ENCODE measurements around the gene FNDC3B. TPM values are rescaled to one million over a fixed set of nuclear protein-coding genes. Genes with fewer than 3 reads are reported as not detected.

FNDC3B gene
- total RNA-seq, 1 donor from 2014 or later = 9.3 TPM

DNA sequence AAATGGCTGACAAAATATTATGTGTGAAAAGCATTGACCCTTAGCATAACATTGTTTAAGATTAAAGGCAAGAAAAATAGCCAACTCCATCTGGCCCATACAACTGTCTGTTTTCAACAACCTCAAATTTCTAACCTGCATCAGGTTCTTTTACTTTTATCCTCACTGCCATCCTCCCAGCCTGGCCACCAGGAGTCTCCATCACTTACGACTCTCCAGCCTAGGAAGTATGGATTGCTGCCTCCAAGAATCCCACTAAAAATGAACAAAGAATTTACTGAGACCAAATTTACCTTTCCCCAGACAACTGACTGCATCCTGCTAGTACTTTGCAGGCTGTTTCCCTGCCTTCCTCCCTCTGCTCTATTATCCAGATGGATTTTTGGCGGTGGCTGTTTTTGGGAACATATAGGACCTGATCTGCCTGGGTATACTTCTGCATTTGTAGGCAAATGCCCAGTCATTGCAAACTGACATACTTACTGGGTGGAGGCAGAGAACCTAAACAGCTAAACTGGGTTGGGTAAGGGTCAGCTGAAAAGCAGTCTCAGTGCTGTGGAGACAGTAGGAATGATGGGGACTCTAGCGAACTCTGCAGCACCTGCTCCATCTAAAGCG is 264.7 kb downstream of the FNDC3B start:
- H3K27me3 Mint-ChIP-seq = no peaks in the 10 kb centered on the region
- intact Hi-C loops (cut with micrococcal nuclease) = no loop called here
- no peak overlapping the region for H3K4me3 Mint-ChIP-seq
- H3K9me3 Mint-ChIP-seq = no peaks in the 10 kb centered on the region
- DNase-seq (no peak), ATAC-seq (ENCODE audit: low read depth) (no peak)
- no peak overlapping the region for H3K27ac Mint-ChIP-seq
- ChIA-PET POLR2A (no interaction called here), CTCF (no interaction called here)
- no peaks in the 10 kb centered on the region for H3K4me1 Mint-ChIP-seq
- TF ChIP-seq, protein P1, sequence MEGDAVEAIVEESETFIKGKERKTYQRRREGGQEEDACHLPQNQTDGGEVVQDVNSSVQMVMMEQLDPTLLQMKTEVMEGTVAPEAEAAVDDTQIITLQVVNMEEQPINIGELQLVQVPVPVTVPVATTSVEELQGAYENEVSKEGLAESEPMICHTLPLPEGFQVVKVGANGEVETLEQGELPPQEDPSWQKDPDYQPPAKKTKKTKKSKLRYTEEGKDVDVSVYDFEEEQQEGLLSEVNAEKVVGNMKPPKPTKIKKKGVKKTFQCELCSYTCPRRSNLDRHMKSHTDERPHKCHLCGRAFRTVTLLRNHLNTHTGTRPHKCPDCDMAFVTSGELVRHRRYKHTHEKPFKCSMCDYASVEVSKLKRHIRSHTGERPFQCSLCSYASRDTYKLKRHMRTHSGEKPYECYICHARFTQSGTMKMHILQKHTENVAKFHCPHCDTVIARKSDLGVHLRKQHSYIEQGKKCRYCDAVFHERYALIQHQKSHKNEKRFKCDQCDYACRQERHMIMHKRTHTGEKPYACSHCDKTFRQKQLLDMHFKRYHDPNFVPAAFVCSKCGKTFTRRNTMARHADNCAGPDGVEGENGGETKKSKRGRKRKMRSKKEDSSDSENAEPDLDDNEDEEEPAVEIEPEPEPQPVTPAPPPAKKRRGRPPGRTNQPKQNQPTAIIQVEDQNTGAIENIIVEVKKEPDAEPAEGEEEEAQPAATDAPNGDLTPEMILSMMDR (IDR thresholded peaks at IDR 0.05) = no peak
- no peaks in the 10 kb centered on the region for H3K36me3 Mint-ChIP-seq (ENCODE audit: low read depth)

DNA sequence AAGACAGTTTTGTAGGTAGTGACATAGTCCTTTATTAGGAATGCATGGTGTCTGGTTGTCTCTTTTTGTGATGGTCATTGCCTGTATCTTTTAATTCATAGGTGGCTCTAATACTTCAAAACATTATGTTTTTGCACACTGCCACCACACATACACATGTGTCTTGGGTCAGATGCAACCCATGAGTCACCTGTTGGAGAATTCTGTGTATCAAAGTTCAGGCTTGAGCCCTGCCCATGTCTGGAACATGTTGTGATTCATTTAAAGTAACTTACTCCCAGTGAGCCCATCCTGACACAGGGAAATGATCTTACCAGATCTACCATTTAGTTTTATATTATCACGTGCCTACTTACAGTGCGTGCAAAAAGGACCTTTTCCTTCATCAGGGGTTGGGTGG is 266.2 kb downstream of the FNDC3B start:
- Mint-ChIP-seq H3K9me3 (no peaks in the 10 kb centered on the region), H3K36me3 (ENCODE audit: low read depth) (no peaks in the 10 kb centered on the region), H3K27me3 (no peaks in the 10 kb centered on the region), H3K4me3 (no peak overlapping the region), H3K27ac (no peak overlapping the region), H3K4me1 (no peaks in the 10 kb centered on the region)
- ChIA-PET CTCF (no interaction called here), POLR2A (no interaction called here)
- ATAC-seq (ENCODE audit: low read depth) (no peak), DNase-seq (no peak)
- intact Hi-C loops (cut with micrococcal nuclease) = no loop called here
- TF ChIP-seq, protein P1 (IDR thresholded peaks at IDR 0.05) = no peak

DNA sequence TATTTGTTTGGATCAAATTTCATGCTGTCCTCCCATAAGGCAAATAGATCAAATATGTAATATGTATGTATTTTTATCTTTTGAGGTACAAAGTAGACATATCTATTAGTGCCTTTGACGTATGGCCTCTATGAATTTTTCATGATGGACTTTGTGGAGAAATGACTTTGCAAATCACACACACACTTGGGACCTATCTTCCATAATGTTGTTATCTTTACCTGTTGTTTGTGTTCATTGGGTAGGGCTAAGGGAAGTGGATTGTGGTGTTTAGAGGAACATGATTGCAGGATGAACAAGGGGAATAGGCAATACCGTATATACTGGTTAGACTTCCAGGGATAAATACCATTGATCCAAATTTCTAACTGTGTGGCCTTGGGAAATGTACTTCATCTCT is 266.6 kb downstream of the FNDC3B start:
- ChIA-PET POLR2A (no interaction called here), CTCF (interaction anchor here (1.2 kb wide), 1 partner anchor 27 kb away, joined by 6 read pairs; no protein-coding TSS in a partner anchor)
- Mint-ChIP-seq H3K27ac (no peak overlapping the region), H3K4me1 (no peaks in the 10 kb centered on the region), H3K27me3 (no peaks in the 10 kb centered on the region), H3K4me3 (no peak overlapping the region), H3K9me3 (no peaks in the 10 kb centered on the region), H3K36me3 (ENCODE audit: low read depth) (peaks cover 1% of the 10 kb centered on the region)
- intact Hi-C loops (cut with micrococcal nuclease) = no loop called here
- DNase-seq (no peak), ATAC-seq (ENCODE audit: low read depth) (no peak)
- TF ChIP-seq, protein P1 (IDR thresholded peaks at IDR 0.05) = no peak

DNA sequence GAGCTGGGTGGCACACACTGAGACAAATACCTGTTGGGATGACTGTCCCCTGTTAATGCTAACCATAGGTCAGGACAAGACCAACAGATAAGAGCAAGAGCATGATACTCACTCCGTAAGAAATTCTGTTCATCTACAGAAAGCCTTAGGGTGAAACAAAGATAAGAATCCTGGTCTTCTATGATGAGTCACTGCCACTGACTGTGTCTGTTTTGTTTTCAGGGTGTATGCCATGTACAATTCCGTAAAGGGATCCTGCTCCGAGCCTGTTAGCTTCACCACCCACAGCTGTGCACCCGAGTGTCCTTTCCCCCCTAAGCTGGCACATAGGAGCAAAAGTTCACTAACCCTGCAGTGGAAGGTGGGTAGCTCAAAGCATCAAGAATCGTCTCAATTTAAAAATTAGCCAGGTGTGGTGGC is 267.8 kb downstream of the FNDC3B start:
- ChIA-PET CTCF (interaction anchor here (1.2 kb wide), 1 partner anchor 25 kb away, joined by 6 read pairs; no protein-coding TSS in a partner anchor), POLR2A (no interaction called here)
- Mint-ChIP-seq H3K27me3 (no peaks in the 10 kb centered on the region), H3K36me3 (ENCODE audit: low read depth) (peaks cover 4% of the 10 kb centered on the region), H3K9me3 (no peaks in the 10 kb centered on the region), H3K4me3 (no peak overlapping the region), H3K4me1 (no peaks in the 10 kb centered on the region), H3K27ac (no peak overlapping the region)
- intact Hi-C loops (cut with micrococcal nuclease) = no loop called here
- DNase-seq (no peak), ATAC-seq (ENCODE audit: low read depth) (no peak)
- TF ChIP-seq, protein P1 (IDR thresholded peaks at IDR 0.05) = no peak

DNA sequence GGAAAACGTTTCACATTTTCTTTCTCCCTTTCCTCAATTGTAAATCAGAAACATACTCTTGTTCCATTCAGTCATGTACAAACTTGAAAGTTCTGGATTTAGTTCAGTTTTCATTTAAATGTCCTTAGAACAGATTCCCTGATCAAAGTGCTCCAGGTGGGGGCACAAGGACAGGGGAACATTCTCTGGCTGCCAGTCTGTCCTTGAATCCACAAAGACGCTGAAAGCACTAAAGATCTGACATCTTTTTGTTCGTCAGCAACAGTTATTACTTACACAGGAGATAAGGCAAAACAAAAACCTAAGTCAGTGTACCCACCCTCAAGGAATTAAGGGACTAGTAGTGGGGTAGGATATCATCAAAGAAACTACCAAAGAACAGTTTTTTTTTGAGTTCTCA is 269.7 kb downstream of the FNDC3B start:
- POLR2A ChIA-PET = no interaction called here
- intact Hi-C loops (cut with micrococcal nuclease) = no loop called here

More for the DNA sequence above, 269.7 kb downstream of the FNDC3B start:
- ATAC-seq (ENCODE audit: low read depth) (no peak), DNase-seq (no peak)
- no peaks in the 10 kb centered on the region for H3K27me3 Mint-ChIP-seq
- TF ChIP-seq, protein P1 (IDR thresholded peaks at IDR 0.05) = no peak
- H3K36me3 Mint-ChIP-seq (ENCODE audit: low read depth) = peaks cover 4% of the 10 kb centered on the region
- no peak overlapping the region for H3K4me3 Mint-ChIP-seq
- no peak overlapping the region for H3K27ac Mint-ChIP-seq
- no peaks in the 10 kb centered on the region for H3K4me1 Mint-ChIP-seq
- CTCF ChIA-PET = no interaction called here
- no peaks in the 10 kb centered on the region for H3K9me3 Mint-ChIP-seq
